NCI-H460 (cell line): Measurements from ENCODE around the gene TIMM10. TPM values are rescaled to one million over a fixed set of nuclear protein-coding genes. Genes with fewer than 3 reads are reported as not detected.

Experiments
- DNase-seq: peaks from one replicate; pipeline ENCODE4 v3.0.0-alpha.2; 2016; ENCODE audit warnings: low read depth; ENCODE audit errors: extremely low read depth
- small RNA-seq, 2 experiments: library from RNA; depleted of rRNA; stranded (forward); fragments of <200 nt; gene quantifications; one replicate each; pipeline ENCODE3, GENCODE V24; 2014
- total RNA-seq: library from RNA; depleted of rRNA; stranded (reverse); fragments of >200 nt; shearing (Covaris generic); gene quantifications from 2 replicates; pipeline ENCODE4 v1.2.3, GENCODE V29; 2014; rRNA removed

The TIMM10 gene
- total RNA-seq, 1 experiment from 2014 or later, result 91.7 TPM

DNA sequence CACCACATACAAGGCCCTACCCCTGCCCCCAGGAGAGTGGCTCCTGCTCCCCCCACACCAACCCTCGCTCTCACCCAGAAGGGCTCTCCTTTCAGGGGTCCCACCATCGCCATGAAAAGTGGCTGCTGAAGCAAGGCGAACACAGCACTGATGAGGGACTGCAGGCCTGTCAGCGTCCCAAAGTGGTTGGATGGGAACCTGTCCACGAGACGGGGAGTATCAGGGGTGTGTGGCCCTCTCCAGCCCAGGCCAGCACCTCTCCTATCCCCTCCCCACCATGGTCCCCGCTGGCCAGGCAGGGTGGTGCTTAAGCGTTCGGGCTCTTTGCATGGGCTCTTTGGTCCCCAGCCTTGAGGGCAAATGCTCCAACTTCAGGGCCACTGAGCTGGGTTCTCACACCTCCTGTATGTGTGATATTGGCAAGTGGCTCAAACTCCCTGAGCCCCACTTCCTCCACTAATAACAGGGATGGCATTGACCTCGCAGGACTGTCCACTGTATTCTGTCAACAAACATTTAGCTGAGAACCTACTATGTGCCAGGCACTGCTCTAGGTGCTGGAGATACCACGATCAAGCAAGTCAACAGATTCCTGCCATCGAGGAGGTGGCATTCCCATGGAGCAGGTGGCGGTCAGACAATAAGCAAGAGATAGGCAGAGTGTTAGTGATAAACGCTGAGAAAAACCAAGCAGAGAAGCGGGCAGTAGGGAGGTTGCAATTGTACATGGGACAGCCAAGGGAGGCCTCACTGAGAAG lies 43.4 kb downstream of the TIMM10 start:
- DNase-seq, result no peak

DNA sequence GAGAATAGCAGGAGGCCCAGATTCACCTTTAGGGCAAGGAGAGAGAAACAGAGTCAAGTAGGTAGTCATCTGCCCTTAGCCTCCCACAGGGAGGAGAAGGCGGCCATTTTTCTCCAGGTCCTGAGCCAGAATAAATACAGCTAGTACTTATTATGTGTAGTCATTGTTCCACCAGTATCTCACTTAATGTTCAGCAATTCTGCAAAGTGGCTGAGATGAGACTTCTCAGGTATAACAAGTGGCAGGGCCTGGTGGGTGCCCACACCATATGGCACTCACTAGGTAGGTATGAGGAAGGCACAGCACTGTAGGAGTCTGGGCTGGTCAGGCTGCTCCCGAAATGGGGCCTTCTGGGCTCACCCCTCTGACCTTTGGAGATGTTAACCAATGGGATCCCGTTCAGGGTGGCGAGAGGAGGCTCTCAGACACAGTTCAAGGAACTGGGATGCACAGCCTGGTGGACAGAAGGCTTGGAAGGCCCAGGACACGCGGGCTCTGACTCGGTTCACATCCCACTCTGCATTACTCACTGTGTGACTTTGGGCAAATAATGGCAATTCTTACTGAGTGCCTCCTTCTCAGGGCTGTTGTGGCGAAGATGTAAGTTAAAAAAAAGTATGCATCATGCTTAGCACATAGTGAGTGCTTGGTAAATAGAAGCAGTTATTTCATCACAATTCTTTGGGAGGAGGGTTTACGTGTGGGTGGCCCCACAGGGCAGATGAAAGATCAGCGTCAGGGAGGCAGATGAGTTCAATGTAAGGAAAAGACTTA lies 45.1 kb downstream of the TIMM10 start:
- no peak for DNase-seq

DNA sequence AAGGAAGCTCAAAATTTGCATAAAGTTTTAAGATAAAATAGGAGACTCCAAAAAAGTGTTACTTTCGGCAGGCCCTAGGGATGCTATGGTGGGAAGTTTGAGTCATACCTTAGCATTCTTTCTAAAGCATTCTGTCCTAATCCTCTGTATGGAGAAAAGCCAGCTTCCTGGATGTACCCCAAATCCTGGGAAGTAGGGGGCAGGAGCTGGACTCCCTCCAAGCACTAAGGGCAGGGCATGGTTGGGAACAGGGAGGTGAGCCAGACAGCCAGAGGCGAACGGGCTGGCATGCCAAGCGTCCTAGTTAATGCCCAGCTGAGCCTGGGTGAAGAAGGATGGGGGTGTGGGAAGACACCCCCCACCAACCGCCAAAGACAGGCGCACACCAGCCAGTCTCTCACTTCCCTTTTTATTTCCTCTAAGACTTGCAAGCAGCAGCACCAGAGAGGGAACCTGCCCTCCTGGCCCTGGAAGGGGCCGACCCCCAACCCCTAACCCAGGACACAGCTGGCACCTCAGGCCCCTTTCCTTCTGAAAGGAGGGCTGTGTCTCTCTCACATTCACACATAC lies 46.3 kb downstream of the TIMM10 start:
- DNase-seq, result no peak

DNA sequence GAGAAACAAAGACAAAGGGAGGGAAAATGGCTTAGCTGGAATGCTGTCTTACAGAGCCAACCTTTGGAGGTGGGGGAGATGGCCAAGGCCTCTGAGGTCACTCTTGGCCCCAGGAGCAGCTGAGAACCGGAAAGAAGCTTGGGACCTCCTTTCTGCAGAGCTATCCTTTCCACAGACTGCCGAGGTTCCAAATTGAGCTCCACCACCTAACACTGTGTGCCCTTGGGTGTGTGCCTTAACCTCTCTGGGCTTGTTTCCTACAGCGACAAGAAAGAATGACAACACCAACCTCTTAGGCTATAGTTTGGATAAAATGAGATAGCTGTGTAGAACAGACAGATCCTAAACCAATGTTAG lies 47.0 kb downstream of the TIMM10 start:
- DNase-seq, result no peak

DNA sequence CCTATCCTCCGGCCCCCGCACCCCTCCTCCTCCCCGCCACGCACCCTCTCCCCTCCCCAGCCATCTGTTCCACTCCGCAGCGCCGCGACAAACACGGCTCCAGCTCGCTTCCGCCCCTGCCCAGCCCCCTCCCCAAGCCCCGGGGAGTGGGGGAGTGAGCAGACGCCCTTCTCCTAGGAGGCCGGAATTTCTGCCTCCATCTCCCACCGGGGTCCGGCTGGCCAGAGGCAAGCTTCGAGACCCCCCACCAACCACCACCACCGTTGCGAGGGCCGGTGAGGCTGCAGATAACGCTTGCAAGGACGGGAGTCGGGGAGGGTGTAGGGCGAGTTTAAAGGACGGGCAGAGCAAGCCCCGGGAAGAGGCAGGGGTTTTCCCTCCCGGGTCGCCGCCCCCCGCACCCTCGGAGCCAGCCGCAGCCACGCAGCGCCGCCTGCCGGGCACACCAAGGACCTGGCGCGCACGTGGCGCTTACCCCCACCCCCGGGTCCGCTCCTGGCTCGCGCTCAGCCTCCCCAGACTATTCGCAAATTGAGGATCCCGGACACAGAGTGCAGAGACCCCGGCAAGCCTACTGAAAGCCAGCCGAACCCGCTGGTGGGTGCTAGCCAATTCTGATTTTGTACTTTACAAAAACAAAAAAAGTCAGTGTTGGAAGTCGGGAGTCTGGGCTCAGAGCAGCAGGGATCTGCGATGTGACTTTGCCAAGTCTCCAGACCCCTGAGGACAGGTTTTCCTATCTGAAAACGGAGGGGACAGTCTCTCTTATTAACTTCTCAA lies 47.6 kb downstream of the TIMM10 start:
- DNase-seq, result peak; percentile 22

DNA sequence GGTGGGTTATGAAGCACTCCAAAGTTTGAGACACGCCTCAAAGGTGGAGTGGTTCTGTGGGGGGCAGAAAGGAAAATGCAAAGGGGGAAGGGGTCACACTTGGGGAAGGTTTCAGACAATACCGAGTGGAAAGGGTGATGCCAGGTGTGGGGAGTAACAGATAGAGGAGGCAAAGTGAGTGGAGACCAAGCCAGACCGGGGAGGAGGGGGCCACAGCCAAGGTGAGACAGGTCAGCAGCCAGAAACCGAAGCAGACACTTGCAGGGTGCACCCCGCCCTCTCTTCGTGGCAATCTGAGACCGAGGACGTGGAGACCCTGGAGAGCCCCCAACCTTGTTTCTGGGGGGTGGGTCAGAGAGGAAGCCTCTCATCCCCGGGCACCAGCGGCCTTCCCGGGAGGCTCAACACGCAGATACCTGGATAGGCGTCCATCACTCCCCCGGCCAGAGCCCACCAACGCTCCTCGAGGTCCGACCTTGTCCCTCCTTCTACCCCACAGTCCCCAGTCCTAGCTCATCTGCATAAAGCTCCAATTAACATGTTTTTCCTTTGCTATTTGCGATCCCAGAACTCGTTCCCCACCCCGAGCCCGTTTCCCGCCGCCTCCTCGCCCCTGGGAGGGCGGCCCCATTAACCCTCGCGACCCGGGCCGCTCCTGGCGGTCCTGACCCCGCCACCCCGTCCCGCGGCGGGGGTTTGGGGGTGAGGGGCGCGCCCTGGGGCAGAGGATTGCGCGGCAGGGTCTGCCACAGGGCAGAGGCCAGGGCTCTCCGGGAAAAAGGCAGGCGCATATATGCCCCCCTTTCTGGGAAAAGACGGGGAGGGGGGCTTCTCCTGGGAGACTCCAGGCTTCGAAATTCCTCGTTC lies 48.4 kb downstream of the TIMM10 start:
- no peak for DNase-seq

DNA sequence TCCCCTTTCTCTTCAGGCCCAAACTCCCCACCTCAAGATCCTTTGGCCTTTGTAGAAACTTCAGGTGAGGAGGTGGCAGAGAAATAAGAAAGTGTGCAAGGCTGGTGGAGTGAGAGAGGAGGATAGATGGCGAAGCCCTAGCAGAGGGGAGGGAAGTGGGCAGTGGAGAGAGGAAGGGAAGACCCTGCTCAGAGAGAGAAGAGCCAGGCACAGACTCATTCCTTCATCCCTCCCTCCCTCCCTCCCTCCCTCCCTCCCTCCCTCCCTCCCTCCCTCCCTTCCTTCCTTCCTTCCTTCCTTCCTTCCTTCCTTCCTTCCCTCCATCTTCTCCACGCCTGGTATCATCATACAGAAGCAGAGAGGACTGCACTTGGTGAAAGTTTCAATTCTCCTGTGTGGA lies 49.2 kb downstream of the TIMM10 start:
- DNase-seq, result no peak

DNA sequence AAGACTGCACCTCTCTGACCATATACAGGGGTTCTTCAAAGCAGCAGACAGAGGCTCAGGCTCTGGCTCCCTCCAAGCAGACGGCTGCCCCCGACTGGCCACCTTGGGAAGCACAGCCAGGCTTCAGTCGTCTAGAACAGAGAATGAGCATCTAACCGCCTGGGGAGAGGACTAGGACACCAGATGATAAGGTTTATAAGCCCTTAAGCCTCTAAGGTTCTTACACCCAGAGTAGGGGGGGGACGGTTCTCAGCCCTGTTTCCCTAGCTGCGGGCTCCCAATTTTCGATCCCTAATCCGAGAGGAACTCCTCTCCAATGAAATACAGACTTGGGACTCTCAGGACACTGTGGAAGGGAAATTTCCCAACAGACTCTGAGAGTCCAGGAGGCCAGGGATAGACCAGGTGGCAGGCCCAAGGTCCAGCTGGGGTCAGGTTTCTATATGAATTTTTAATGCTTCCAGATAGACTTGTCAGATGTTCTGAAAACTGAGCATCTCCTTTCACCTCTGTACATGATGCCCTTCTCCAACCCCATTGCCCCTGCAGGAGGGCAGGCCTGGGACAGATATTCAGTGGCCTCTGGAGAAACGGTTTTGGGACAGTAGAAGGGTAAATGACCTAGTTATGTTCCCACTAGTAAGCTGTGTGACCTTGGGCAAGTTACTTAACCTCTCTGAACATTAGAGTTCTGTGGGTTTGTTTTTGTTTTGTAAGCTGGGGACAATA lies 50.0 kb downstream of the TIMM10 start:
- peak; percentile 51 for DNase-seq

DNA sequence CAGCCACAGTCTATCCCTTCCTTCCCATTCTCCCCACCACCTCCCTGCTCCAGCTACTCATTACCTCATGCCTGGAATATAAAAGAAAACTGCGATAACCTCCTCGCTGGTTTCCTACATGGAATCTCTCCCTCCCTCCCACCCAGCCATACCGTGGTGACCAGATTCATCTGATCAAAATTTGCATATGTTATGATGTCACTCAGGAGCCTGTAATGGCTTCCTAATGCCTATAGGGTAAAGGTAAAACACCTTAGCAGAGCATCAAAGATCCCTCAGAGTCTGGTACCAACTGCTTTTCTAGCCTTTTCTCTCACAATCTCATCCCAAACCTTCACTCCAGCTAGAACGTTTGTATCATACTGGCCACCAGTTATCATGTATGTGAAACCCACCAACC lies 50.6 kb downstream of the TIMM10 start:
- no peak for DNase-seq

DNA sequence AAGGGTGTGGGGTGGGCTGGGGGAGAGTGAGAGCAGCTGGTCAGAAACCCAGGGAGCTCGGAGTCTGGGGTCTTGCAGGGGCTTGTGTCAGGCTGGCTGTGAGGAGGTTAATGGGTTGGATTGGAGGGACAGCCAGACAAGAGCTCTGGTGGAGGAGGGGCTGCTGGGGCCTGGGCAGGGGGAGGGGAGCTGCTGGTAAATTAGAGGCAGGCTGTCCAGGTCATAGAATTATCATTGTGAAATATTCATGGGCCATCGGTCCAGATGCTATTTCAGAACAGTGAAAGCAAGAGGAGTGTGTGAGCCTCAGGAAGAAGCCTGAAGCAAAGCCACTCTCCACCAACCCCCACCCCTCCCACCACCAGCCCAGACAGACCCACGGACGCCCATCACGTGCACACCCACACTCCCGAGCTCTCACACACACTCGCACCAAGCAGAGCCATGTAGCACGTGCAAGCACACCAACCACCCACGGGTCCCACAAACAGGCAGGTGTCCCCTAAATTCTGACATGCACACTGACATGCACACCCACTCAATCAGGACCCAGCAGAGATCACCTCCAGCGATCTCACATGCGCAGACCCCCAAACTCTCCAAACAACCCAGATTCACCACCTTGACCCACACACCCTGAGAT lies 51.4 kb downstream of the TIMM10 start:
- no peak for DNase-seq

Small RNAs within 50 kb of the gene (small RNA-seq; reads per million reads assigned to genes)
- 0 reads per million in 2 experiments for gene RN7SL605P

Other genes starting within 250 kb of the TIMM10 start
- gene TNKS1BP1, start 205.8 kb downstream of the TIMM10 start, total RNA-seq, result 17.8 and 19.1 TPM in 2 replicates
- gene SSRP1, start 194.9 kb downstream of the TIMM10 start, total RNA-seq, result 120 and 125 TPM in 2 replicates
- not detected in 2 replicates for gene P2RX3, start 192.4 kb downstream of the TIMM10 start, total RNA-seq
- gene PRG3, start 149.6 kb downstream of the TIMM10 start, total RNA-seq, result not detected in 2 replicates
- not detected in 2 replicates for gene PRG2, start 140.1 kb downstream of the TIMM10 start, total RNA-seq
- not detected in 2 replicates for gene SLC43A3, start 103.6 kb downstream of the TIMM10 start, total RNA-seq
- 0.45 and 0.72 TPM in 2 replicates for gene RTN4RL2, start 70.2 kb downstream of the TIMM10 start, total RNA-seq
- gene SLC43A1, start 15.1 kb downstream of the TIMM10 start, total RNA-seq, result 5.1 and 7.6 TPM in 2 replicates
- not detected in 2 replicates for gene SMTNL1, start 6.8 kb upstream of the TIMM10 start, total RNA-seq
- 20.1 and 20.8 TPM in 2 replicates for gene UBE2L6, start 36.9 kb upstream of the TIMM10 start, total RNA-seq
- not detected in 2 replicates for gene SERPING1, start 66.9 kb upstream of the TIMM10 start, total RNA-seq
- gene YPEL4, start 119.2 kb upstream of the TIMM10 start, total RNA-seq, result not detected in 2 replicates
- 11.0 and 11.9 TPM in 2 replicates for gene CLP1, start 127.0 kb upstream of the TIMM10 start, total RNA-seq
- gene ZDHHC5, start 137.4 kb upstream of the TIMM10 start, total RNA-seq, result 34.8 TPM in 2 replicates
- gene MED19, start 181.5 kb upstream of the TIMM10 start, total RNA-seq, result 22.5 and 23.1 TPM in 2 replicates
- gene TMX2, start 181.8 kb upstream of the TIMM10 start, total RNA-seq, result 124 and 126 TPM in 2 replicates
- 85.9 and 104 TPM in 2 replicates for gene SELENOH, start 210.7 kb upstream of the TIMM10 start, total RNA-seq
- not detected in 2 replicates for gene BTBD18, start 221.1 kb upstream of the TIMM10 start, total RNA-seq
- gene CTNND1, start 231.0 kb upstream of the TIMM10 start, total RNA-seq, result 42.3 and 50.0 TPM in 2 replicates